Activated T-cell treated with anti-CD3 and anti-CD28 coated beads, Interleukin-2, amount 50 U/mL, for 24 hours (primary cell): ENCODE measurements around the gene PABPN1.

Experiments
- DNase-seq: peaks from one replicate; pipeline ENCODE4 v3.0.0-alpha.2; 2020
- H3K27ac Mint-ChIP-seq: 2 replicates; pipeline ENCODE4 v1.8.0; 2020; ENCODE audit warnings: mild to moderate bottlenecking, mixed read lengths
- H3K27me3 Mint-ChIP-seq: 2 replicates; pipeline ENCODE4 v1.8.0; 2020; ENCODE audit warnings: mixed read lengths
- H3K36me3 Mint-ChIP-seq: 2 replicates; pipeline ENCODE4 v1.8.0; 2020; ENCODE audit warnings: low read depth, mixed read lengths
- H3K4me1 Mint-ChIP-seq: 2 replicates; pipeline ENCODE4 v1.8.0; 2020; ENCODE audit warnings: low read depth, mixed read lengths
- H3K4me3 Mint-ChIP-seq: 2 replicates; pipeline ENCODE4 v1.8.0; 2020; ENCODE audit warnings: mild to moderate bottlenecking, moderate library complexity, mixed read lengths
- H3K9me3 Mint-ChIP-seq: 2 replicates; pipeline ENCODE4 v1.8.0; 2020; ENCODE audit warnings: mixed read lengths

PABPN1 gene

DNA sequence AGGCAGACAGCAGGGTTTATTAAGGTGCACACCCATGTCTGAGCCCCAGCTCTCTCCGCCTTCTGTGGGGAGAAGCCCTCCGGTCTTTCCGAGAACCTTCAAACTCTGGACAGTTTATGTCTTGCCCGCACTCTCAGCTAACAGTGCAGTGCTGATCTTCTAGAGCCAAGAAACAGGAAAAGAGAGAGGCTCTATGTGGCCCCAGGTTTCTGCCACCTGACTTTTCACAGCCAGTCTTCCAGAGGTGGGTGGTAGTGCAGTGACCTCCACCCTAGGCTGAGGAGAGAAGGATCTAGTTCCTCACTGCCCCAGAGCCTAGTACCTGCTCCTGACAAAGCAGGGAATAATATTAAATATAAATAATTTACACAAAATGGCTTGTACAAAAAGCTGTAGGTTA is 35.4 kb downstream of the PABPN1 start:
- Mint-ChIP-seq H3K4me1 (peaks cover 4% of the 10 kb centered on the region), H3K4me3 (no peak overlapping the region), H3K36me3 (no peaks in the 10 kb centered on the region), H3K9me3 (no peaks in the 10 kb centered on the region), H3K27ac (no peak overlapping the region), H3K27me3 (peaks cover 31% of the 10 kb centered on the region)
- DNase-seq, result no peak

DNA sequence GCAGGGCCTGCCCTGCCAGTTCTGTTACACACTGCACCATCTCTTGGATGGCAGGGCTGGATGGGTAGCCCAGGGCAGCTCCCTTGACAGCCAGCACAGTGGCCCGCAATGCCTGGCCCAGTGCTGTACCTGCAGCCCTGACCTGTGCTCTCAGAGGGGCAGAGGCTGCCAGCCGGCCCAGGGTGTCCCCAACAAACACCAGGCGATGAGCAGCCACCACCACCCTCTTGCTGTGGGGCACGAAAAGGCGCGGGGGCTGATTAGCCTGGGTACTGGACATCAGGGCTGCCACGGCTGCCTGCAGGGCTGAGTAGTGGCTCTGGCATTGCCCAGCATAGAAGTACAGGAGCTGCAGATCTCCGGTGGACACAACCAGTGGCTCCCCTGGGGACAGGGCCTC is 36.0 kb downstream of the PABPN1 start:
- H3K9me3 Mint-ChIP-seq, result no peaks in the 10 kb centered on the region
- no peak for DNase-seq
- H3K27ac Mint-ChIP-seq, result no peak overlapping the region
- no peaks in the 10 kb centered on the region for H3K36me3 Mint-ChIP-seq
- H3K27me3 Mint-ChIP-seq, result peaks cover 31% of the 10 kb centered on the region
- no peak overlapping the region for H3K4me3 Mint-ChIP-seq
- H3K4me1 Mint-ChIP-seq, result peaks cover 4% of the 10 kb centered on the region

GRCh38 chr14:23358042-23358441 is 36.8 kb downstream of the PABPN1 start:
- DNase-seq, result no peak
- Mint-ChIP-seq H3K9me3 (no peaks in the 10 kb centered on the region), H3K27me3 (peaks cover 27% of the 10 kb centered on the region), H3K36me3 (no peaks in the 10 kb centered on the region), H3K27ac (no peak overlapping the region), H3K4me1 (peaks cover under 1% of the 10 kb centered on the region), H3K4me3 (no peak overlapping the region)

GRCh38 chr14:23358553-23359166 is 37.4 kb downstream of the PABPN1 start:
- Mint-ChIP-seq H3K4me3 (no peak overlapping the region), H3K4me1 (no peaks in the 10 kb centered on the region), H3K36me3 (no peaks in the 10 kb centered on the region), H3K27ac (no peak overlapping the region), H3K27me3 (peaks cover 27% of the 10 kb centered on the region), H3K9me3 (no peaks in the 10 kb centered on the region)
- no peak for DNase-seq

DNA sequence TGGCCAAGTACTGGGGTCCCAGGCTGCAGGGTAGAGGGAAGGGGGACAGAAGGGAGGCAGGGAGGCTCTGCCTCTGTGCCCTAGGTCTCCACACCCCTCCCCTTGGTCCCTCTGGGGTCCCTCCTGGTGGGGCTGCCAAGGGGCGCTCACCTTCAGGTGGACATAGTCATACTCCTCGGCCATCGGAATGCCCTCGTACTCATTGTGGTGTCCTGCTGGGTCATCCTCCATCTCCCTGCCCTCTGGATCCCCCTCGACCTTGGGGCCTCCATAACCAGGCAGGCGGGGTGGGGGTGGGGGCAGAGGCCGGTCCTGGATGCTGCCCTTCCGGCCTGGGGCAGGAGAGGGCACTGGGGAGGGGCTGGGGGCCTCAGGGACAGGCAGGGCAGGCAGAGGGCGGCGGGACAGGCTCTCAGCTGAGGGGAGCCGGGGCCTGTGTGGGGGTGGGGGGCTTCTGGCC is 37.9 kb downstream of the PABPN1 start:
- Mint-ChIP-seq H3K27ac (no peak overlapping the region), H3K9me3 (no peaks in the 10 kb centered on the region), H3K36me3 (no peaks in the 10 kb centered on the region), H3K27me3 (peaks cover 27% of the 10 kb centered on the region), H3K4me3 (no peak overlapping the region), H3K4me1 (no peaks in the 10 kb centered on the region)
- DNase-seq, result no peak

DNA sequence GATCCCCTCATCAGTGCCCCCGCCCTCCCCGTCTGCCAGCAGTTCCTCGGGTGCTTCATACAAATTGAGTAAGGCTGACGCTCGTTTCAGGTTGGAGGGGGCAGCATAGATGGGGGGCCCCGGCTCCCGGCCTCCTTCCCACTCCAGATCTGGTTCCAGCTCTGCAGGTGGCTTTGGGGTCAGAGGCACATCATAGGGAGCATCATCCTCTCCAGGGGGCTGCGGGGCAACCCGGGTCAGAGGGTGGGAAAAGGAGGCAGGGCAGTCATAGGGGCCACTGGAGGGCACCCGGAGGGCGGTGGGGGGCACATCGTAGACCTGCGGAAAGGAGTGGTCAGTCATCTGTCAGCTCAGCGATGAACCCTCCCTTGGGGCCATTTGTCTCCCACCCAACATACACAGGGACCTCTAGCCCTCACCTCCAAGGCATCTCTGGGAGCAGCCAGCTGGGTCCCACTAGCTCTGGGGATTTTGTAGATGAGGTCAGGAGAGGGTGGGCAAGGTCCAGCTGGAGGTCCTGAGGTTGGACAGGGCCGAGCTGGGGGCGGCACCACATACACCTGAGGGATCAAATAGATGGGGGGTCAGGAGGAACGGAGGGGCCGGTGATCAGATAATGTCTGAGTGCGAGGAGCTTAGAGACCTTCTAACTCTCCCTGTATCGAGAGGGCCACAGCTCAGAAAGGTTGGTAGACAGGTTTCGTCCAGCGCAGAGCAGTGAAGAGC is 38.6 kb downstream of the PABPN1 start:
- H3K4me1 Mint-ChIP-seq, result peaks cover 2% of the 10 kb centered on the region
- no peaks in the 10 kb centered on the region for H3K36me3 Mint-ChIP-seq
- no peak overlapping the region for H3K27ac Mint-ChIP-seq
- peaks cover 31% of the 10 kb centered on the region for H3K27me3 Mint-ChIP-seq
- H3K9me3 Mint-ChIP-seq, result no peaks in the 10 kb centered on the region
- no peak for DNase-seq
- no peak overlapping the region for H3K4me3 Mint-ChIP-seq

GRCh38 chr14:23360496-23360895 is 39.2 kb downstream of the PABPN1 start:
- peaks cover 28% of the 10 kb centered on the region for H3K27me3 Mint-ChIP-seq
- no peak for DNase-seq
- no peak overlapping the region for H3K27ac Mint-ChIP-seq
- H3K4me1 Mint-ChIP-seq, result peaks cover 3% of the 10 kb centered on the region
- H3K4me3 Mint-ChIP-seq, result no peak overlapping the region
- no peaks in the 10 kb centered on the region for H3K9me3 Mint-ChIP-seq
- H3K36me3 Mint-ChIP-seq, result no peaks in the 10 kb centered on the region

DNA sequence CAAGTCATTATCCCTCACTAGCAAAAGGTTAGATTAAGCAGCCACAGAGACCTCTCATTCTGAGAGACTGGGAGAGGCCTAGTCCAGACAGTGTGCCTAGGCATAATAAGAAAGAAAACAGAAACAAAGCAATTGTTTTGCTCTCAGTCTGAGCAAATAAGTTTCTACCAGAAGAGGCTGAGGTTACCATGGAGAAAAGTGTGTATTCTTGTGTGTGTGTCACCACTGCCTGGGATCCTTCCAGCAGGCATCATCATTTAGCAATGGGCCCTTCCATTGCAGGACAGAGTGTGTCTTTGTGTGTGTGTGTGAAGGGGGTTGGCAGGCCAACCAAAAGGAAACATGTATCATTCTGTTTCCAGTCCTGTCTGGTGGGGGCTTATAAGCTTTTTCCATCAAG is 40.1 kb downstream of the PABPN1 start:
- no peak for DNase-seq
- Mint-ChIP-seq H3K9me3 (no peaks in the 10 kb centered on the region), H3K27me3 (peaks cover 24% of the 10 kb centered on the region), H3K27ac (no peak overlapping the region), H3K4me1 (peaks cover 3% of the 10 kb centered on the region), H3K36me3 (no peaks in the 10 kb centered on the region), H3K4me3 (no peak overlapping the region)

GRCh38 chr14:23361763-23362162 is 40.5 kb downstream of the PABPN1 start:
- Mint-ChIP-seq H3K4me3 (no peak overlapping the region), H3K4me1 (peaks cover 3% of the 10 kb centered on the region), H3K27me3 (peaks cover 24% of the 10 kb centered on the region), H3K36me3 (no peaks in the 10 kb centered on the region), H3K27ac (no peak overlapping the region), H3K9me3 (no peaks in the 10 kb centered on the region)
- DNase-seq, result no peak

DNA sequence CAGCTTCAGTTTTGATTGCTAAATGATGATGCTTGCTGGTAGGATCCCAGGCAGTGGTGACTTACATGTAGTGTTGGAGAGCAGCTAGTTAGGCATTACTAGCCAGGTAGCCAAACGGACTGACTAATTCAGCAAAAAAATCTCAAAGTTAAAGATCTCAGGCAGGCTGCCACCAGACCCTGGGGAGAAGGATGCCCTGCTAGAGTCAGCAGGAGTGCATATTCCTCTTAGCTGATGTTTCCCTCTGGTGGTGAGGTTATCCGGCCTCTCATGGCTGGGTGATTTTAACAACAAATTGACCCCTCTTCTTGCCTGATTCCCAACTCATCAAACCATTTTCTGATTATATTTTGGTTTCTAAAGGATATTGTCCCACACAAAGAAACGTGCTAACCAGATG is 40.9 kb downstream of the PABPN1 start:
- Mint-ChIP-seq H3K4me3 (no peak overlapping the region), H3K27me3 (peaks cover 29% of the 10 kb centered on the region)
- no peak for DNase-seq

DNA sequence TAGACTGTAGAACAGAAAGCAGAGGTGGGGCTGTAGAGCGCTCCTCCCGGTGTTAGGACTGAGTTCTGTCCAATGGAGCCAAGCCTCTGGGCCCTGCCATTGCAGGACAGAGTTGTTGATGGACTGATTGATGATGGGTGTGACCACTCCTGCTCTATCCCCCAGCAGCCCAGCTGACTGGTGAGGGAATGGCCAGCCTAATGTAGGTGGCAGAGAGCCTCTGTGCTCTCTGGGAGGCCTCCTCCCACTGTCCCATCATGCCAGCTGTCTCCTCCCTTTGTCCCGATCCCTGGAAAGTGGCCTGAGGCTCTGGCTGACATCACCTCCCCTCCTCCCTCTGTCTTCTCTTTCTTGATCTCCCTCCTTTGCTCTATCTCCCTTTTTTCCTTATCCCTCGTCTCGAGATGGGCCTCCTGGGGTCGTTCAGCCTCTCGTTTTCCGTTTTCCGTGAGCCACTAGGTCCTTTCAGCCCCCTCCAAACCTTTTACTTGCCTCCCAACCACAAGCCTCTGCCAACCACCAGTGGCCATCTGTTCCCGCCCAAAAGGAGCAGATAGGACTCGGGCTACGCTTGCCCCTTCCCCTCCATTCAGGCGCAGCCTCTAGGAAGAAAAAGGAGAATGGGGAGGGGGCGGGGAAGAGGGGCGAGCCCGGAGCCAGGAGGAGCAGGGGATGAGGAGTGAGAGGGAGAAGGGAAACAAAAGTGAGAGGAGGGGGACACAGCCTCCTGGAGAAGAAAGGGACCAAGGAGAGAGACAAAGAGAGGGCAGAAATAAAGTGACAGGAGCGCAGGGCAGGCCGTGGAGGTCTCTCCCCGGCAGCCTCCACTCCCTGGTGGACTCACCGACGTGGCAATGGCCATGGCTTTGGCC is 43.1 kb downstream of the PABPN1 start:
- Mint-ChIP-seq H3K27me3 (peaks cover 41% of the 10 kb centered on the region), H3K4me3 (no peak overlapping the region), H3K27ac (no peak overlapping the region), H3K9me3 (no peaks in the 10 kb centered on the region), H3K36me3 (no peaks in the 10 kb centered on the region), H3K4me1 (peaks cover 3% of the 10 kb centered on the region)
- DNase-seq, result no peak

More for the DNA sequence above, 40.9 kb downstream of the PABPN1 start:
- peaks cover 3% of the 10 kb centered on the region for H3K4me1 Mint-ChIP-seq
- no peaks in the 10 kb centered on the region for H3K36me3 Mint-ChIP-seq
- no peaks in the 10 kb centered on the region for H3K9me3 Mint-ChIP-seq
- no peak overlapping the region for H3K27ac Mint-ChIP-seq

GRCh38 chr14:23365036-23365731 is 43.9 kb downstream of the PABPN1 start, which contains the start of gene EFS:
Gene EFS (minus strand): TSS chr14:23365172. CDS start chr14:23365025, 147 bp downstream.
- no peaks in the 10 kb centered on the region for H3K36me3 Mint-ChIP-seq
- peaks cover 41% of the 10 kb centered on the region for H3K27me3 Mint-ChIP-seq
- no peak within 1 kb of the TSS for H3K4me3 Mint-ChIP-seq
- H3K27ac Mint-ChIP-seq, result no peak within 1 kb of the TSS
- peaks cover 3% of the 10 kb centered on the region for H3K4me1 Mint-ChIP-seq
- H3K9me3 Mint-ChIP-seq, result no peaks in the 10 kb centered on the region
- DNase-seq, result no peak

- Mint-ChIP-seq H3K4me1 (peaks cover 3% of the 10 kb centered on the region), H3K36me3 (no peaks in the 10 kb centered on the region), H3K9me3 (no peaks in the 10 kb centered on the region), H3K27me3 (peaks cover 41% of the 10 kb centered on the region), H3K4me3 (no peak overlapping the region), H3K27ac (no peak overlapping the region)
- no peak for DNase-seq
These were observed 44.6 kb downstream of the PABPN1 start for GRCh38 chr14:23365732-23366425.
